HepG2 (cell line): Measurements from ENCODE around the gene NAALADL1. TPM values are rescaled to one million over a fixed set of nuclear protein-coding genes. Genes with fewer than 3 reads are reported as not detected.

Experiments
- ATF1 ChIP-seq: IDR thresholded peaks from 2 replicates; pipeline ENCODE4 v1.6.1; 2016; ENCODE audit warnings: mild to moderate bottlenecking, control low read depth
- ATRX ChIP-seq: sonication (generic); formaldehyde crosslinking; IDR thresholded peaks from 2 replicates; pipeline ENCODE4 v1.4.0; 2020; ENCODE audit warnings: missing genetic modification reagents, borderline replicate concordance
- EP300 ChIP-seq, 3 experiments: sonication (generic) in 1 of 3; formaldehyde crosslinking in 1 of 3; IDR thresholded peaks; 2 replicates each; pipeline versions ENCODE4 v1.5.1 to v1.6.1; 2011 to 2020; ENCODE audit warnings: low read depth in 2 of 3, low read length in 2 of 3, borderline replicate concordance in 1 of 3, improper control_type of control experiment in 1 of 3, mild to moderate bottlenecking in 1 of 3, missing genetic modification reagents in 1 of 3, moderate library complexity in 1 of 3
- KMT2A ChIP-seq: sonication (generic); formaldehyde crosslinking; IDR thresholded peaks from 2 replicates; pipeline ENCODE4 v1.4.0; 2020; ENCODE audit warnings: missing genetic modification reagents
- MIER3 ChIP-seq: IDR thresholded peaks from 2 replicates; pipeline ENCODE4 v1.6.1; 2016; ENCODE audit warnings: missing compliant biosample characterization, borderline replicate concordance
- NCOR1 ChIP-seq: fragments of 200-600 bp; sonication (generic); IDR thresholded peaks from 2 replicates; pipeline ENCODE4 v1.7.0; 2017; ENCODE audit warnings: antibody characterized with exemption, low read length, borderline replicate concordance
- NFRKB ChIP-seq: fragments of 450-650 bp; IDR thresholded peaks from 2 replicates; pipeline ENCODE4 v1.6.1; 2017
- PPARG ChIP-seq: conservative IDR thresholded peaks from 2 replicates; pipeline ENCODE4 v1.6.1; 2016; ENCODE audit warnings: missing biosample characterization, missing genetic modification reagents
- SMARCE1 ChIP-seq: fragments of 450-650 bp; IDR thresholded peaks from 2 replicates; pipeline ENCODE4 v1.6.1; 2017; ENCODE audit warnings: borderline replicate concordance
- SP4 ChIP-seq: sonication (generic); formaldehyde crosslinking; IDR thresholded peaks from 2 replicates; pipeline ENCODE4 v1.8.1; 2023; ENCODE audit warnings: mild to moderate bottlenecking, missing genetic modification reagents
- U2AF2 ChIP-seq: fragments of 200-400 bp; formaldehyde crosslinking; IDR thresholded peaks from 2 replicates; pipeline ENCODE4 v1.6.1; 2017; ENCODE audit warnings: low read depth, mild to moderate bottlenecking, low read length
- ZBTB21 ChIP-seq: sonication (generic); formaldehyde crosslinking; IDR thresholded peaks from 2 replicates; pipeline ENCODE4 v1.4.0; 2020; ENCODE audit warnings: missing genetic modification reagents
- ZNF143 ChIP-seq: sonication (generic); formaldehyde crosslinking; IDR thresholded peaks from 2 replicates; pipeline ENCODE4 v1.4.0; 2020; ENCODE audit warnings: missing genetic modification reagents
- ZNF235 ChIP-seq: sonication (generic); formaldehyde crosslinking; IDR thresholded peaks from 2 replicates; pipeline ENCODE4 v1.8.1; 2023; ENCODE audit warnings: mild to moderate bottlenecking, missing genetic modification reagents, borderline replicate concordance
- ZNF296 ChIP-seq: sonication (generic); formaldehyde crosslinking; conservative IDR thresholded peaks from 2 replicates; pipeline ENCODE4 v1.5.0; 2020; ENCODE audit warnings: mild to moderate bottlenecking, missing genetic modification reagents
- ZNF577 ChIP-seq: sonication (generic); formaldehyde crosslinking; IDR thresholded peaks from 2 replicates; pipeline ENCODE4 v1.4.0; 2020; ENCODE audit warnings: mild to moderate bottlenecking, low read depth, missing genetic modification reagents, borderline replicate concordance
- ZNF607 ChIP-seq: sonication (generic); formaldehyde crosslinking; IDR thresholded peaks from 2 replicates; pipeline ENCODE4 v1.5.1; 2020; ENCODE audit warnings: missing genetic modification reagents, mild to moderate bottlenecking, borderline replicate concordance
- ZNF746 ChIP-seq: sonication (generic); formaldehyde crosslinking; IDR thresholded peaks from 2 replicates; pipeline ENCODE4 v1.8.0; 2022; ENCODE audit warnings: mild to moderate bottlenecking, missing genetic modification reagents
- ZNF788 ChIP-seq: sonication (generic); formaldehyde crosslinking; IDR thresholded peaks from 2 replicates; pipeline ENCODE4 v1.5.0; 2020; ENCODE audit warnings: mild to moderate bottlenecking, missing genetic modification reagents, borderline replicate concordance
- ZSCAN29 ChIP-seq: sonication (generic); formaldehyde crosslinking; conservative IDR thresholded peaks from 2 replicates; pipeline ENCODE4 v1.4.0; 2020; ENCODE audit warnings: mild to moderate bottlenecking, missing genetic modification reagents
- polyA plus RNA-seq, 8 experiments: library from polyadenylated mRNA; depleted of rRNA in 3 of 8; stranded (reverse) in 7 of 8; unstranded in 1 of 8; fragments of >200 nt; fragmentation: Illumina TruSeq in 4 of 8; extraction: Trizol in 4 of 8; gene quantifications; 2 replicates each; pipeline versions ENCODE4 v1.2.1 to v1.2.3, GENCODE V29; 2011 to 2016; ENCODE audit warnings: low read depth in 4 of 8, missing spikeins in 1 of 8, mixed read lengths in 1 of 8; ENCODE audit not compliant: insufficient read depth in 1 of 8
- total RNA-seq, 5 experiments: library from RNA; depleted of rRNA; stranded (reverse); fragments of >200 nt; fragmentation: Illumina TruSeq; extraction: Trizol; gene quantifications; 2 replicates each; pipeline ENCODE4 v1.2.3, GENCODE V29; 2016; ENCODE audit warnings: low read depth in 1 of 5
- TF ChIP-seq, protein P1 (sequence below): sonication (generic); formaldehyde crosslinking; IDR thresholded peaks from 2 replicates; pipeline ENCODE4 v1.9.0; 2022; ENCODE audit warnings: low read depth, missing genetic modification reagents
- TF ChIP-seq, protein P2 (sequence below), 2 experiments: sonication (generic) in 1 of 2; formaldehyde crosslinking in 1 of 2; IDR thresholded peaks; 2 replicates each; pipeline versions ENCODE4 v1.4.0 to v1.6.1; 2018 to 2020; ENCODE audit warnings: missing genetic modification reagents in 2 of 2, borderline replicate concordance in 1 of 2, low read depth in 1 of 2, mild to moderate bottlenecking in 1 of 2, missing biosample characterization in 1 of 2
- TF ChIP-seq, protein P3 (sequence below): sonication (generic); formaldehyde crosslinking; IDR thresholded peaks from 2 replicates; pipeline ENCODE4 v1.4.0; 2020; ENCODE audit warnings: mild to moderate bottlenecking, missing genetic modification reagents
- TF ChIP-seq, protein P4 (sequence below): sonication (generic); formaldehyde crosslinking; IDR thresholded peaks from 2 replicates; pipeline ENCODE4 v1.8.1; 2023; ENCODE audit warnings: mild to moderate bottlenecking, inconsistent platforms, moderate library complexity, missing genetic modification reagents, borderline replicate concordance

NAALADL1 gene
- total and polyA plus RNA-seq, 2 of the 13 experiments (the other 11 are each of a cell fraction or from before 2014, with no cell fraction given), result 9.3 to 33.9 TPM

DNA sequence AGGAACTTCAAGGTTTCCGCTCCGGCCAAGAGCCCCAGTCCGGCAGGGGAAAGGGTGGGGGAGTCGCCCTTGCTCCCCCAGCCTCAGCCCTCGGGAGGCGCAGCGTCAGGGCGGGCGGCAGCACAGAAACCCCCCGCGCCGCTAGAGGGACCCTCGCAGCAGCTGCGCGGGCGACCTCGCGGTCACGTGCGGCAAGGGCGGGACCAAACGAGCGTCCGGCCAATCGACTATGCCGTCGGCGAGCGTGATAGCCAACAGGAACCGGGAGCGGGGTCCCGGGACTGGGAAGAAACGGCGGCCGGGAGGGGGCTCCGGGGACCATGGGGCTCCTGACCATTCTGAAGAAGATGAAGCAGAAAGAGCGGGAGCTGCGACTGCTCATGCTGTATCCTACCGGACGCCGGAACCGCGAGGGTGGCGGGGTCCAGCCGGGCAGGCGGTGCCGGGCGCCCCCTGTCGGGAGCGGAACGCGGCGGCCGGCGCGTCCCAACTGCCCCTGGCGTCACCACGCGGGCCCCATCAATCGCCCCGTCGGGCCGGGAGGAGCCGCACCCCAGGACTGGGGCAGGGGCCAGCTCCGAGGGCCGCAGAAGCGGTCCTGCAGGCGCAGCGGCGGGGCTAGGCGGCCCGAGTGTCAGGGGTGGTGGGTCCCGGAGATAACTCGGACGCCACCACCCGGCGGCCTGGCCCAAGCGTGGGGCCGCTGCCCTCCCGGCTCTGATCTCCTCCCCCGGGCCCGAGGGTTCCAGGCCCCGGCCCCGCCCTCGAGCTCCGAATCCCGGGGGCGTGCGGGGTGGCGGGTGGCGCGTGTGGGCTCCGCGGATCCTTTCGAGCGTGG lies 44.2 kb downstream of the NAALADL1 start, which contains the start of gene ARL2 (continued):
- TF ChIP-seq, protein P1, sequence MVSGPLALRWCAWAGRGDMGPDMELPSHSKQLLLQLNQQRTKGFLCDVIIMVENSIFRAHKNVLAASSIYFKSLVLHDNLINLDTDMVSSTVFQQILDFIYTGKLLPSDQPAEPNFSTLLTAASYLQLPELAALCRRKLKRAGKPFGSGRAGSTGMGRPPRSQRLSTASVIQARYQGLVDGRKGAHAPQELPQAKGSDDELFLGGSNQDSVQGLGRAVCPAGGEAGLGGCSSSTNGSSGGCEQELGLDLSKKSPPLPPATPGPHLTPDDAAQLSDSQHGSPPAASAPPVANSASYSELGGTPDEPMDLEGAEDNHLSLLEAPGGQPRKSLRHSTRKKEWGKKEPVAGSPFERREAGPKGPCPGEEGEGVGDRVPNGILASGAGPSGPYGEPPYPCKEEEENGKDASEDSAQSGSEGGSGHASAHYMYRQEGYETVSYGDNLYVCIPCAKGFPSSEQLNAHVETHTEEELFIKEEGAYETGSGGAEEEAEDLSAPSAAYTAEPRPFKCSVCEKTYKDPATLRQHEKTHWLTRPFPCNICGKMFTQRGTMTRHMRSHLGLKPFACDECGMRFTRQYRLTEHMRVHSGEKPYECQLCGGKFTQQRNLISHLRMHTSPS (CRISPR knock-in tag), result peak; percentile 27; the same call in 1 of the 2 replicates
- TF ChIP-seq ZNF577 (CRISPR knock-in tag) (no peak), ZBTB21 (CRISPR knock-in tag) (no peak), ZNF235 (no peak; the same call in 1 of the 2 replicates), ATRX (CRISPR knock-in tag) (no peak), ZSCAN29 (CRISPR knock-in tag) (0 out of 2 replicates have a peak, but pooled peaks have one; percentile 36), MIER3 (CRISPR knock-in tag) (0 out of 2 replicates have a peak, but pooled peaks have one; percentile 25), ZNF143 (CRISPR knock-in tag) (peak; percentile 59; the same call in 1 of the 2 replicates), SP4 (peak; percentile 61; the same call in 1 of the 2 replicates), ZNF296 (CRISPR knock-in tag) (0 out of 2 replicates have a peak, but pooled peaks have one; percentile 48), NCOR1 (no peak; the same call in 1 of the 2 replicates), ZNF788 (CRISPR knock-in tag) (no peak), SMARCE1 (no peak), ATF1 (CRISPR knock-in tag) (no peak), KMT2A (CRISPR knock-in tag) (no peak), ZNF607 (CRISPR knock-in tag) (0 out of 2 replicates have a peak, but pooled peaks have one; percentile 8), PPARG (CRISPR knock-in tag) (no peak), U2AF2 (no peak), NFRKB (no peak), EP300 (IDR thresholded peaks at IDR 0.05; ENCODE audit: low read depth in 2 of 2, low read length in 2 of 2) (no peak), EP300 (CRISPR knock-in tag; IDR thresholded peaks at IDR 0.05; ENCODE audit: borderline replicate concordance) (no peak), ZNF746 (CRISPR knock-in tag) (0 out of 2 replicates have a peak, but pooled peaks have one; percentile 46)
- TF ChIP-seq, protein P2, sequence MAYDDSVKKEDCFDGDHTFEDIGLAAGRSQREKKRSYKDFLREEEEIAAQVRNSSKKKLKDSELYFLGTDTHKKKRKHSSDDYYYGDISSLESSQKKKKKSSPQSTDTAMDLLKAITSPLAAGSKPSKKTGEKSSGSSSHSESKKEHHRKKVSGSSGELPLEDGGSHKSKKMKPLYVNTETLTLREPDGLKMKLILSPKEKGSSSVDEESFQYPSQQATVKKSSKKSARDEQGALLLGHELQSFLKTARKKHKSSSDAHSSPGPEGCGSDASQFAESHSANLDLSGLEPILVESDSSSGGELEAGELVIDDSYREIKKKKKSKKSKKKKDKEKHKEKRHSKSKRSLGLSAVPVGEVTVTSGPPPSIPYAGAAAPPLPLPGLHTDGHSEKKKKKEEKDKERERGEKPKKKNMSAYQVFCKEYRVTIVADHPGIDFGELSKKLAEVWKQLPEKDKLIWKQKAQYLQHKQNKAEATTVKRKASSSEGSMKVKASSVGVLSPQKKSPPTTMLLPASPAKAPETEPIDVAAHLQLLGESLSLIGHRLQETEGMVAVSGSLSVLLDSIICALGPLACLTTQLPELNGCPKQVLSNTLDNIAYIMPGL (CRISPR knock-in tag; IDR thresholded peaks at IDR 0.05; ENCODE audit: borderline replicate concordance in 1 of 2, low read depth in 1 of 2), result peak; percentile 92 to 96
- TF ChIP-seq, protein P3, sequence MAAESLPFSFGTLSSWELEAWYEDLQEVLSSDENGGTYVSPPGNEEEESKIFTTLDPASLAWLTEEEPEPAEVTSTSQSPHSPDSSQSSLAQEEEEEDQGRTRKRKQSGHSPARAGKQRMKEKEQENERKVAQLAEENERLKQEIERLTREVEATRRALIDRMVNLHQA (CRISPR knock-in tag), result no peak
- TF ChIP-seq, protein P4, sequence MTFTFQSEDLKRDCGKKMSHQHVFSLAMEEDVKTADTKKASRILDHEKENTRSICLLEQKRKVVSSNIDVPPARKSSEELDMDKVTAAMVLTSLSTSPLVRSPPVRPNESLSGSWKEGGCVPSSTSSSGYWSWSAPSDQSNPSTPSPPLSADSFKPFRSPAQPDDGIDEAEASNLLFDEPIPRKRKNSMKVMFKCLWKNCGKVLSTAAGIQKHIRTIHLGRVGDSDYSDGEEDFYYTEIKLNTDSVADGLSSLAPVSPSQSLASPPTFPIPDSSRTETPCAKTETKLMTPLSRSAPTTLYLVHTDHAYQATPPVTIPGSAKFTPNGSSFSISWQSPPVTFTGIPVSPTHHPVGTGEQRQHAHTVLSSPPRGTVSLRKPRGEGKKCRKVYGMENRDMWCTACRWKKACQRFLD (CRISPR knock-in tag), result peak; percentile 67; the same call in 1 of the 2 replicates
